ENCODE results near the gene OR4K17.
"Not testable (repeated sequence)": the region's sequence is repeated elsewhere in the genome, so short reads cannot be mapped to it uniquely, and the experiment has no call there.

Gene OR4K17

GRCh38 chr14:20110438-20110837, at the start of gene OR4K17:
Gene OR4K17 (plus strand): TSS chr14:20110739. CDS start chr14:20117500, 6,761 bp downstream.
- no peak within 1 kb of the TSS for H3K27ac Mint-ChIP-seq
- TF ChIP-seq CTCF (IDR thresholded peaks at IDR 0.05; ENCODE audit: unreplicated experiment in 3 of 3) = no peak
- no peaks in the 10 kb centered on the region for H3K4me1 Mint-ChIP-seq
- no peaks in the 10 kb centered on the region for H3K36me3 Mint-ChIP-seq (ENCODE audit: low read depth)
- H3K9me3 Mint-ChIP-seq = peaks cover 21% of the 10 kb centered on the region
- H3K4me3 Mint-ChIP-seq = no peak within 1 kb of the TSS
- no peaks in the 10 kb centered on the region for H3K27me3 Mint-ChIP-seq (ENCODE audit: low read depth)

- H3K9me3 Mint-ChIP-seq = peaks cover 28% of the 10 kb centered on the region
- no peaks in the 10 kb centered on the region for H3K27me3 Mint-ChIP-seq (ENCODE audit: low read depth)
- no peaks in the 10 kb centered on the region for H3K4me1 Mint-ChIP-seq
- H3K27ac Mint-ChIP-seq = no peak overlapping the region
- no peaks in the 10 kb centered on the region for H3K36me3 Mint-ChIP-seq (ENCODE audit: low read depth)
- no peak overlapping the region for H3K4me3 Mint-ChIP-seq
- TF ChIP-seq CTCF (IDR thresholded peaks at IDR 0.05; ENCODE audit: unreplicated experiment in 3 of 3) = no peak
Observed at GRCh38 chr14:20092050-20092449, 18.5 kb upstream of the OR4K17 start.

GRCh38 chr14:20093442-20093841, 17.1 kb upstream of the OR4K17 start:
- Mint-ChIP-seq H3K36me3 (ENCODE audit: low read depth) (no peaks in the 10 kb centered on the region), H3K27ac (no peak overlapping the region), H3K27me3 (ENCODE audit: low read depth) (no peaks in the 10 kb centered on the region), H3K4me3 (no peak overlapping the region), H3K4me1 (no peaks in the 10 kb centered on the region), H3K9me3 (peaks cover 29% of the 10 kb centered on the region)
- TF ChIP-seq CTCF (IDR thresholded peaks at IDR 0.05; ENCODE audit: unreplicated experiment in 3 of 3) = no peak

- peaks cover 33% of the 10 kb centered on the region for H3K9me3 Mint-ChIP-seq
- H3K27me3 Mint-ChIP-seq (ENCODE audit: low read depth); H3K36me3 Mint-ChIP-seq (ENCODE audit: low read depth); H3K27ac Mint-ChIP-seq; H3K4me1 Mint-ChIP-seq; H3K4me3 Mint-ChIP-seq: not testable (repeated sequence)
Observed at GRCh38 chr14:20098926-20099770, 11.4 kb upstream of the OR4K17 start.

GRCh38 chr14:20112321-20112720, 1.8 kb downstream of the OR4K17 start:
- H3K4me3 Mint-ChIP-seq = no peak overlapping the region
- H3K9me3 Mint-ChIP-seq = peaks cover 13% of the 10 kb centered on the region
- no peaks in the 10 kb centered on the region for H3K27me3 Mint-ChIP-seq (ENCODE audit: low read depth)
- no peak overlapping the region for H3K27ac Mint-ChIP-seq
- H3K4me1 Mint-ChIP-seq = no peaks in the 10 kb centered on the region
- no peak for TF ChIP-seq CTCF (IDR thresholded peaks at IDR 0.05; ENCODE audit: unreplicated experiment in 3 of 3)
- no peaks in the 10 kb centered on the region for H3K36me3 Mint-ChIP-seq (ENCODE audit: low read depth)

GRCh38 chr14:20116748-20117147, 6.2 kb downstream of the OR4K17 start:
- no peaks in the 10 kb centered on the region for H3K4me1 Mint-ChIP-seq
- H3K9me3 Mint-ChIP-seq = peaks cover 35% of the 10 kb centered on the region
- no peaks in the 10 kb centered on the region for H3K27me3 Mint-ChIP-seq (ENCODE audit: low read depth)
- no peaks in the 10 kb centered on the region for H3K36me3 Mint-ChIP-seq (ENCODE audit: low read depth)
- H3K4me3 Mint-ChIP-seq = no peak overlapping the region
- TF ChIP-seq CTCF (IDR thresholded peaks at IDR 0.05; ENCODE audit: unreplicated experiment in 3 of 3) = no peak
- no peak overlapping the region for H3K27ac Mint-ChIP-seq
